Coronary artery (tissue), 2 donors: ENCODE results near the gene BRAF.

ENCODE experiments used
- DNase-seq: peaks from one replicate; pipeline ENCODE4 v3.0.0-alpha.2; 2017; ENCODE audit warnings: low spot score
- H3K27ac ChIP-seq, 2 donors: fragments of 200-600 bp; sonication (generic); one replicate each; pipeline ENCODE4 v1.5.1; 2016 to 2019
- H3K4me3 ChIP-seq: fragments of 200-600 bp; sonication (generic); 2 replicates; pipeline ENCODE4 v1.5.1; 2016; ENCODE audit warnings: mild to moderate bottlenecking, moderate library complexity
- CTCF ChIP-seq: fragments of 200-600 bp; sonication (generic); IDR thresholded peaks from one replicate; pipeline ENCODE4 v1.5.1; 2019; ENCODE audit warnings: antibody characterized with exemption

BRAF gene

GRCh38 chr7:140903741-140904480 is 20.8 kb downstream of the BRAF start:
- Histone ChIP-seq H3K27ac (no peak overlapping the region), H3K4me3 (no peak overlapping the region)
- DNase-seq: no peak
- no peak for TF ChIP-seq CTCF

DNA sequence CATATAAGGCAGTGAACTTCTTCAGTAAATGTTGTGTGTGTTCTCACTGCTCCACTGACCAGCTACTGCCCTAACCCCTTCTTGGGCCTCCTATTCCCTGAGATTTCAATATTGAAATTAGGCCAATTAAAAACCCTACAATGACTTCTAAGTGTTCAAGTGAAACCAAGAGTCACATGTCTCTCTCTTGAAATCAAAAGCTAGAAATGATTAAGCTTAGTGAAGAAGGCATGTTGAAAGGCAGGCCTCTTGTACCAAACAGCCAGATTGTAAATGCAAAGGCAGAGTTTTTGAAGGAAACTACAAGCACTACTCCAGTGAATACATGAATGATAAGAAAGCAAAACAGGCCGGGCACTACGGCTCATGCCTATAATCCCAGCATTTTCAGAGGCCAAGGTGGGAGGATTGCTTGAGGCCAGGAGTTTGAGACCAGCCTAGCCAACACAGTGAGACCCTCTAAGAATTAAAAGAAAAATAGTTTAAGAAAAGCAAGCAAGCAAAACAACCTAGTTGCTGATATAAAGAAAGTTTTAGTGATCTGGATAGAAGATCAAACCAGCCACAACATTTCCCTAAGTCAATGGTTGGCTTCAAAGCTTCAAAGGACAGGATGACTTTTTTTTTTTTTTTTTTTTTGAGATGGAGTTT is 22.3 kb downstream of the BRAF start:
- DNase-seq: no peak
- Histone ChIP-seq H3K27ac (no peak overlapping the region), H3K4me3 (no peak overlapping the region)
- TF ChIP-seq CTCF: no peak

- no peak overlapping the region for H3K27ac ChIP-seq
- no peak overlapping the region for H3K4me3 ChIP-seq
- no peak for DNase-seq
- TF ChIP-seq CTCF: no peak
These were observed 22.8 kb downstream of the BRAF start for GRCh38 chr7:140901941-140902302.

DNA sequence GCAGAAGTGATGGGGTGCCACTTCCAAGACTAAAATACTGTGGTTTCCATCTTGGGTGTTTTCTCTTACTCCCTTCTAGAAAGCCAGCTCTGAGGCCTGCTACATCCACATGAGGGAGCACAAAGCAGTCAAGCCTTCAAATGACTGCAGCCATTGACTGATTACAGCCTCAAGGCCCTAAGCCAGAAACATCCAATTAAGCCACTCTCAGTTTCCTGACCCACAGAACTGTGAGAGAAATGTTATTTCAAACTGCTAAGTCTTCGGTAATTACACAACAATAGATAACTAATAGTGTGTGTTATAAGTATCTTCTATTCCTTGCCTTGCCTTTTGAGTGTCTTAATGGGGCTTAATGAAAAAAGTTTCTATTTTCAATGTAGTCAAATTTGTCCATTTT is 24.8 kb downstream of the BRAF start:
- TF ChIP-seq CTCF: no peak
- H3K27ac ChIP-seq: no peak overlapping the region
- no peak for DNase-seq
- H3K4me3 ChIP-seq: no peak overlapping the region

GRCh38 chr7:140898786-140899536 is 25.8 kb downstream of the BRAF start:
- DNase-seq: no peak
- Histone ChIP-seq H3K27ac (no peak overlapping the region), H3K4me3 (no peak overlapping the region)
- no peak for TF ChIP-seq CTCF

DNA sequence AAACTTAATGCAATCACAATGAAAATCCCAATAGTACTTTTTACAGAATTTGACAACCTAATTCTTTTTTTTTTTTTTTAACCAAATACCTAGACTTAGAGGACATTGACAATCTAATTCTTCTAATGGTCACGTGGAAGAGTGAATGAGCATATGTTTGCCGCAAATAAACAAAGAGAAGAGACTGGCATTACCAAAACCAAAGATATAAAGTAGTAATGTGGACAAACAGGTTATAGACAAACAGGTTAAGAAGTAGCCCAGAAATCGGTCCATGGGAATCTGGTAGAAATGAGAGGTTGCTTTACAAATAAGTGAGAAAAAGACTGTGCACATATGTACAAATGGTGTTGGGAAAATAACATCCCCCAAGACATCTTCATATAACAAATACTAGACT is 27.7 kb downstream of the BRAF start:
- TF ChIP-seq CTCF: no peak
- H3K27ac ChIP-seq: no peak overlapping the region
- no peak overlapping the region for H3K4me3 ChIP-seq
- no peak for DNase-seq
